Subcutaneous adipose tissue (tissue), 4 donors: ENCODE measurements around the gene LRRK1. TPM values are rescaled to one million over a fixed set of nuclear protein-coding genes. Genes with fewer than 3 reads are reported as not detected.

Experiments
- total RNA-seq, 4 donors: library from RNA; depleted of rRNA; stranded (reverse); fragments of >200 nt; gene quantifications; one replicate each; pipeline ENCODE4 v1.1.0, GENCODE V29; 2016
- TF ChIP-seq, protein P1 (sequence below): fragments of 450-650 bp; IDR thresholded peaks from one replicate; pipeline ENCODE4 v1.5.1; 2016; ENCODE audit warnings: low read depth, mild to moderate bottlenecking, control low read depth, antibody characterized with exemption, moderate library complexity

The LRRK1 gene
- total RNA-seq, 4 donors from 2014 or later, result 9.6 to 21.6 (median 17.3) TPM

- TF ChIP-seq, protein P1, sequence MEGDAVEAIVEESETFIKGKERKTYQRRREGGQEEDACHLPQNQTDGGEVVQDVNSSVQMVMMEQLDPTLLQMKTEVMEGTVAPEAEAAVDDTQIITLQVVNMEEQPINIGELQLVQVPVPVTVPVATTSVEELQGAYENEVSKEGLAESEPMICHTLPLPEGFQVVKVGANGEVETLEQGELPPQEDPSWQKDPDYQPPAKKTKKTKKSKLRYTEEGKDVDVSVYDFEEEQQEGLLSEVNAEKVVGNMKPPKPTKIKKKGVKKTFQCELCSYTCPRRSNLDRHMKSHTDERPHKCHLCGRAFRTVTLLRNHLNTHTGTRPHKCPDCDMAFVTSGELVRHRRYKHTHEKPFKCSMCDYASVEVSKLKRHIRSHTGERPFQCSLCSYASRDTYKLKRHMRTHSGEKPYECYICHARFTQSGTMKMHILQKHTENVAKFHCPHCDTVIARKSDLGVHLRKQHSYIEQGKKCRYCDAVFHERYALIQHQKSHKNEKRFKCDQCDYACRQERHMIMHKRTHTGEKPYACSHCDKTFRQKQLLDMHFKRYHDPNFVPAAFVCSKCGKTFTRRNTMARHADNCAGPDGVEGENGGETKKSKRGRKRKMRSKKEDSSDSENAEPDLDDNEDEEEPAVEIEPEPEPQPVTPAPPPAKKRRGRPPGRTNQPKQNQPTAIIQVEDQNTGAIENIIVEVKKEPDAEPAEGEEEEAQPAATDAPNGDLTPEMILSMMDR, result no peak
Measured at GRCh38 chr15:101044625-101045235, 125.6 kb downstream of the LRRK1 start.

- TF ChIP-seq, protein P1, result no peak
Measured at GRCh38 chr15:101045236-101045646, 126.1 kb downstream of the LRRK1 start.

GRCh38 chr15:101045835-101046691 lies 126.9 kb downstream of the LRRK1 start:
- TF ChIP-seq, protein P1, result no peak

- TF ChIP-seq, protein P1, result no peak
Measured at GRCh38 chr15:101046826-101047225, 127.7 kb downstream of the LRRK1 start.

DNA sequence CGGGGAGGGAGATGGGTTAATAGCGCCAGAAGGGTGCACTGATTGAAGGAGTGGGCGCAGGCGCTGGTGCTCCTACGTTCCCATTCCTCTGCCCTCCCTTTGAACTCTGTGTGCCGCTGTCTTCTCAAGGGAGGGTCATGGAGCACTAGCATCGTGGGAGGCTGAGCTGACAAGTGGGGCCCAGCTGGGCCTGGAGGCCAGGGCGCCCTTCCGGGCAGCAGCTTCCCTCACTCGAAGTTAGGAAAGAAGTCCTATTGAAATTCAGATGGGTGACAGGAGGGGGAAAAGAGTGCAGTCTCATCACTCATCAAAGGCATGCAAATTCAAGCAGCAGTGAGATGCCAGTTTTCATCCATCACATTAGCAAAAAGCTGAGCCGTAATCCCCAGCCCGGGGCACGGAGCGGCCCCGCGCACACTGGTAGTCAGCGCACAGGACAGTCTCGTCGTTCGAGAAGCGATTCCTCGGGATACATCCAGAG lies 128.2 kb downstream of the LRRK1 start:
- TF ChIP-seq, protein P1, result no peak

- TF ChIP-seq, protein P1, result no peak
Measured at GRCh38 chr15:101048176-101048575, 129.0 kb downstream of the LRRK1 start.

DNA sequence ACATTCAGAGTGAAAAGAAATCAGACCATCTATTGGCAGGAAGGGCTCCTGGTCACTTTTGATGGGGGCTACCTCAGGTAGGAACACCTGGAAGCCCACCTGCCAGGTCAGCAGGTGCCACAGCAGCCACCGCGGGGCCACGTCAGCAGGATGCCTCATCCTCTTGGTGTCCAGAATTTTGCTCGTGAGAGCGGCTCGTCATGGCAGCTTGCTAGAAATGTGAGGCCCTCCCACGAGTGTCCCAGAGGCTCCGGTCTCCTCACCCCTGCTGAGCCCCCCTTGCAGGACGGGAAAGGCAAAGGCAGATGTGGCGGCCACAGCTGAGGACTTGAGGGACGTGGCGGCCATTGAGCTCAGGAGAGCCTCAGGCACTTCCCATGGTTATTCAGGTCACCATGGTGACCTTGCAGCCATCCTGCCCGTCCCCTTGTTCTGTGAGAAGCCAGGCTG lies 129.4 kb downstream of the LRRK1 start:
- TF ChIP-seq, protein P1, result no peak
